Cardiac fibroblast (primary cell): ENCODE measurements around the gene ARHGEF17.

Experiments used
- DNase-seq, 2 donors: peaks; one replicate each; pipeline versions ENCODE4 v3.0.0 to v3.0.0-alpha.2; 2010; ENCODE audit warnings: low read depth in 2 of 2
- H3K4me3 ChIP-seq, 2 donors: replicated peaks in 1 of 2; 1 replicate in 1 of 2; 2 replicates in 1 of 2; pipeline ENCODE4 v1.5.1; 2011; ENCODE audit warnings: low read depth in 2 of 2, low read length in 2 of 2, mild to moderate bottlenecking in 2 of 2, moderate library complexity in 1 of 2
- CTCF ChIP-seq: IDR thresholded peaks from one replicate; pipeline ENCODE4 v1.5.1; 2011; ENCODE audit warnings: low read depth, mild to moderate bottlenecking, low read length, inconsistent platforms

The ARHGEF17 gene

GRCh38 chr11:73402834-73403185 lies 94.7 kb downstream of the ARHGEF17 start:
- no peak overlapping the region for H3K4me3 ChIP-seq
- DNase-seq: peak; percentile 28 to 31
- TF ChIP-seq CTCF: peak; percentile 23

DNA sequence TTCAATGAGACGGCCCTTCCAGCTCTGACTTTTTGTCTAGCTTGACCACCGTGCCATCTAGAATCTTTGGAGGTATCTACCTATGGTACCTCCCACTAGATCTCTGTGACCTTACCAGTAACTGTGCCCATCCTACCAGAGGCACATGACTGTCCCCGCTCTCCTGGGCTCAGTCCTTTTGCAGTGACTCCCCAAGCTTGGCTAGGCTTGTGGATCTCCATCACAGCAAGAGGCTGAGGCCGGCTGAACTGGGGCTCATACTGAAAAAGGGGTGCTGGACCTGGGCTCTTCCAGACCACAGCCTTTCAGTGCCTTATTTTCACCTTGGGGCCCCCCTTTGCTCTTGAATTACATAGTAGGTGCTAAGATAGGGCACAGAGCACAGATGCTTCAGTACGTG lies 95.5 kb downstream of the ARHGEF17 start:
- no peak overlapping the region for H3K4me3 ChIP-seq
- no peak for DNase-seq
- no peak for TF ChIP-seq CTCF

- peak; percentile 69 to 80 for DNase-seq
- peak; percentile 82 for TF ChIP-seq CTCF
- no peak overlapping the region for H3K4me3 ChIP-seq
These were observed 96.0 kb downstream of the ARHGEF17 start for GRCh38 chr11:73404048-73404447.

DNA sequence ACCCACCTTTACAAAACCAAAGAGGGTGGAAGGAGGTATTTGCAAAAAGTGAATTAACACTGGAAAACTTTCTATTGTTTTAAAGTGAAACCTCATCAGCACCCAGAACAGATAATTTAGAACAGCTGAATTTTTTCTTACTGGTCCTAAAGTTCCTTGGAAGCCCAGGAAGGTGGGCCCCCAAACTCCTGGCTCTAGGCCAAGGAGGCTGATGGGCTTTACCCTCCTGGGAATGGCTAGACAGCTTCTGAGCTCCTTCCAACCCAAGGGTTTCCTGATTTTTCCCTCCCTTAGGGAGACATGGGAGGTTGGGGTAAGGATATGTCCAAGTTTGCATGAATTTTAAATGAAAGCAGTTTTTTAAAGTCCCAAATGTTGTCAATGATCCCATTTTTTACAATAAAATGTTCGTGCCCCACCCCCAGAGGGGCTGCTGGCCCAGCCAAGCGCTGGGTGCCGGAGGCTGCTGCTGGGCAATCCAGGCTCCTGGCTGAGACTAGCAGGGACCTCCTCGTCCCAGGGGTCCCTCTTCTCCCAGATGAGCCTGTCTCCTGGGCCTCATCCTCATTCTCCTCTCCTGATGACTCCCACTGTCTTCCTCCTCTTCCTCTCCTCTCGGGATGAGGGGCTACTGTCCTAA lies 96.5 kb downstream of the ARHGEF17 start:
- no peak for TF ChIP-seq CTCF
- no peak for DNase-seq
- H3K4me3 ChIP-seq: no peak overlapping the region

- TF ChIP-seq CTCF: no peak
- no peak for DNase-seq
- H3K4me3 ChIP-seq: no peak overlapping the region
These were observed 97.1 kb downstream of the ARHGEF17 start for GRCh38 chr11:73405146-73405510.

- TF ChIP-seq CTCF: no peak
- no peak overlapping the region for H3K4me3 ChIP-seq
- DNase-seq: no peak
These were observed 98.1 kb downstream of the ARHGEF17 start for GRCh38 chr11:73406131-73406530.

DNA sequence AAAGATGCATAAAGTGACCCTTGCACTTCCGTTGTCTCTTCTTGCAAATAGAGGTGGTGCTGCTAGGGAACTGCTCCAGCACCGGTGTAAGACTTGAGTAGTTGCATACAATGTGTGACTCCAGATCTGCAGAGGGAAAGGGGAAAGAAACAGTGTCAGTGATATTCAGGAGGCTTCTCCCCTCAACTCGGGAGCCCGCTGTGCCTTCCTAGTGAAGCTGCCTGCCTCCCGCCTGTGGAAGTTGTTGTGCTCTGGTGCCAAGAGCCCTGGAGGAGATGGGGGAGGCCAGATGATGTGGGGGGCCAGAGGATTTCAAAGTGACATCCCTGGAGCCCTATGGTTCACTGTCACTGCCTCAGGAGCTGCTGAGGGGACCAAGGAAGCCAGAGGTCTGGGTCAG lies 98.5 kb downstream of the ARHGEF17 start:
- DNase-seq: no peak
- H3K4me3 ChIP-seq: no peak overlapping the region
- TF ChIP-seq CTCF: no peak
